NCI-H1092 treated with DMSO at 0.1 percent for 48 hours (cell line): Measurements from ENCODE around the gene HLA-DQB1.
"Not testable (repeated sequence)": the region's sequence is repeated elsewhere in the genome, so short reads cannot be mapped to it uniquely, and the experiment has no call there.

ENCODE experiments used
- DNase-seq: peaks from one replicate; lab custom pipeline; 2025; lab: John Stamatoyannopoulos, UW

HLA-DQB1 gene

DNA sequence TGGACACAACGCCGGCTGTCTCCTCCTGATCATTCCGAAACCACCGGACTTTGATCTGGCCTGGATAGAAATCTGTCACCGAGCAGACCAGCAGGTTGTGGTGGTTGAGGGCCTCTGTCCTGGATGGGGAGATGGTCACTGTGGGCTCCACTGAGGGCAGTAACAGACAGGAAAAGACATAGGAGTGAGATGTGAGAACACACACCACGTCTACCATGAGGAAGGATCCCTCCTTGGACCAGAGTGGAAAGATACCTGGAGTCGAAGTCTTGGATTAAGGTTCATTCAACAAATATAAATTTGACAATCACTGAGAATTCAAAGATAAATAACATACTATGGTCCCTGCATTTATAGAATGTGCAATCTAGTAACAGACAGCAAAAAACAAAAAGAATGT, 4.4 kb downstream of the HLA-DQB1 start:
- DNase-seq: no peak

DNA sequence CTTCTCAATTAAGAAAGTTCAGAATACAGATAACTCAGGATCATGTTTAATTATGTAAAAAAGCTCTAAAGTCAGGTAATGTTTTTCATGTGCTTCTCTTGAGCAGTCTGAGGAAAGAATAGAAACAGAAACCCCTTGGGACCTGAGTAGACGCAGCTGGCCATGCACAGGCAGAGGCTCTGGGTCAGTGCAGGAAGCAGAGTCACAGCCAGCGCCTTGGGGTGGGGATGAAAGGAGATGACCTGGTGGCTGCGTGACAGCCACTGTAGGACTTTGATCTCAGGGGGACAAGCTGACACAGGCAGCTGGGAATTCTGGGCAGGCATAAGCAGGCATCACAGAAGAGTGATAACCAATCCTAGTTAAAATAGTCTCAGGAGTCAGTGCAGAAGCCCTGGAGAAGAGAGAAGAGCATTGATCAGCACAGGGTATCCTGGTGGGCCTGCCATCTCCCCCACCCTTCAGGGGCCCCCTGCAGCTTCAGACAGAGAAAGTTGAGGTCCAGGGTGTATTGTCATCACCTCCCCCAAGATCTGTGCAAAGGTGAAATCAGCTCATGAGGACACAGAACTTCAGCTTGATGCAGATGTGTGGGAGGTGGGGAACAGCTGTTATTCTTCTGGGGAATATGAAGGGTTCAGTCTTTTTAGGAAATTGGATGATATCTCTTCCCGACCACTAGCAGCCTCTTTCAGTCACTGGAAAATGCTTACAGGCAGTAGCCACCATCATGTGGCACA, 6.4 kb downstream of the HLA-DQB1 start:
- DNase-seq: no peak

DNA sequence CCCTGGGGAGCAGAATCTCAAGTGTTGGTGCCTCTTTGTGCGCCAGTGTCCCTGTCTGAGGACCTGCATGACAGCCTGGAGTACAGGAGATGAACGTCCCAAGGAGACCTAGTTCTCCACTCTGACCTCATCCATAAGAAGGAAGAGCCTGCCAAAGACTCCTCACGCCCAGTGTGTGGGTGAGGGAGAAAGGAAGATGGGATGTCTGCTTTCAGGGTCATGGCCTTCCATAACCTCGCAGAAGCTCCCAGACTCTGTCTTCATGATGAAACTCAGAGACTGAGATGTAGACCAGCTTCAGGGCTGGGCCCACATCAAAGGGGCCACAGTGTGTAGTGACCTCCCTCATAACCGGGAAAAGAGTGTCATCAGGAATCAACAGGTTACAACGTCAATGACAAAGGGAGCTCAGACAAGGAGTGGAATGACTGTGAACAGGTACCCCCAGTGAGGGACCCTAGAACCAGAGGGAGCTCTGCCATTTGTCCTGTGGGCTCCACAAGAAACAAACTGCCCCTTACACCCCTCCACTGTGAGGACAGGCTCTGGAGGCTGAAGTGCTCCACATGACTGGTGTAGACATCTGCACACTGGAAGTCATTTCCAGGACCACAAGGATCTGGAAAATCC, 8.1 kb downstream of the HLA-DQB1 start:
- DNase-seq: no peak

DNA sequence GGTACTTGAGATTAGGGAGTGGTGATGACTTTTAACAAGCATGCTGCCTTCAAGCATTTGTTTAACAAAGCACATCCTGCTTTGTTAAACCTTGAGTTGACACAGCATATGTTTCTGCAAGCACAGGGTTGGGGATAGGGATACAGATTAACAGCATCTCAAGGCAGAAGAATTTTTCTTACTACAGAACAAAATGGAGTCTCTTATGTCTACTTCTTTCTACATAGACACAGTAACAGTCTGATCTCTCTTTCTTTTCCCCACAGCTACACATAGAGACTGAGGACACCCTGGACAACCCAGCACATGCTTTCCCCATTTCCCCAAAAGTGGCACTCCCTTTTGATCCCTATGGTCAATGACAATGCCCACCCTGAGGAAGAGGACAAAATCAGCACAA, 8.6 kb downstream of the HLA-DQB1 start:
- not testable (repeated sequence) for DNase-seq

DNA sequence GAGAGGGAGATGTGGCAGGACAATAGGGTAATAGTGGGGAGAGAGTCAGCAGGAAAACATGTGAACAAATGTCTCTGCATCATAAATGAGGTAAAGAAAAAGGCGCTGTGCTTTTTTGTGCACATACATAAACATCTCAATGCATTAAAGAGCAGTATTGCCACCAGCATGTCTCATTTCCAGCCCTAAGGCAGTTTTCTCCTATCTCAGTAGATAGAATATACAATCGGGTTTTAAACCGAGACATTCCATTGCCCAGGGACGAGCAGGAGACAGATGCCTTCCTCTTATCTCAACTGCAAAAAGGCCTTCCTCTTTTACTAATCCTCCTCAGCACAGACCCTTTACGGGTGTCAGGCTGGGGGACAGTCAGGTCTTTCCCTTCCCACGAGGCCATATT, 9.1 kb downstream of the HLA-DQB1 start:
- not testable (repeated sequence) for DNase-seq

DNA sequence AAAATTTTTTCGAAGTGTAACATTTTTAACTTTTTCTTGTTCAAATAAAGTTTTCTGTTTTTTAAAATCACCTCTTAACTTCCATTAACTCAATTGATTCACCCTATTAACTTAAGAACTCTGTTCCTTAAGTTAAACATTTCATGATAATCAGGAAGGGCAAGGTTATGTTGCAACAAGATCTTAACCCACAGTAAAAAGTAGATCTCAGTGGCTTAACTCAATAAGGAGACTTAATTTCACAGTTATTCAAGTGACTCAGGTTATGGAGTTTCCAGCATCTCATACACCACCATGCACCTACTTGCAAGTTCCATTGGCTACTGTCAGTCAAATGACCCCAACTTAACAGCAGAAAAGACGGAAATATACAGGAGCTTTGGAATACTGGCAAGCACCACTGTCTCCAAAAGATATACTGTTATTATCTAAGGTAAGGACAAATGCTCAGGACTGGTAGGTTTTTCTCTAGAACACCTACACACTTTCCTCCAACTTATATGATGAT, 11.2 kb downstream of the HLA-DQB1 start:
- no peak for DNase-seq

DNA sequence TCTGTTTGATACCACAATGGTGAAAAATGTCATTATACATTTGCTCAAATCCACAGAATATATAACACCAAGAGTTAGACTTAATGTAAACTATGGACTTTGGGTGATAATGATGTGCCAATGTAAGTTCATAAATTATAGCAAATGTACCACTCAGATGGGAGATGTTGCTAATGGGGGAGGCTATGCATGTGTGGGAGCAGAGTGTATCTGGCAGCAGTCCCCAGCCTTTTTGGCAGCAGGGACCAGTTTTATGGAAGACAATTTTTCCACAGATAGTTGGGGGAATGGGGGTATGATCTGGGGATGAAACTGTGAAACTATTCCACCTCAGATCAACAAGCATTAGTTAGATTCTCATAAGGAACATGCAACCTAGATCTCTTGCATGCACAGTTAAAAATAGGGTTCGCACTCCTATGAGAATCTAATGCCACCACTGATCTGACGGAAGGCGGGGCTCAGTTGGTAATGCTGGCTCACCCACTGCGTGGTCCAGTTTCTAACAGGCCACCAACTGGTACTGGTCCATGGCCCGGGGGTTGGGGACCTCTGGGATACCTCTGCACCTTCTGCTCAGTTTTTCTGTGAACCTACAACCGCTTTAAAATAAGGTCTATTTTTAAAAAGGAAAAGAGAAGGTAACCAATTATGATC, 21.3 kb downstream of the HLA-DQB1 start:
- DNase-seq: no peak

DNA sequence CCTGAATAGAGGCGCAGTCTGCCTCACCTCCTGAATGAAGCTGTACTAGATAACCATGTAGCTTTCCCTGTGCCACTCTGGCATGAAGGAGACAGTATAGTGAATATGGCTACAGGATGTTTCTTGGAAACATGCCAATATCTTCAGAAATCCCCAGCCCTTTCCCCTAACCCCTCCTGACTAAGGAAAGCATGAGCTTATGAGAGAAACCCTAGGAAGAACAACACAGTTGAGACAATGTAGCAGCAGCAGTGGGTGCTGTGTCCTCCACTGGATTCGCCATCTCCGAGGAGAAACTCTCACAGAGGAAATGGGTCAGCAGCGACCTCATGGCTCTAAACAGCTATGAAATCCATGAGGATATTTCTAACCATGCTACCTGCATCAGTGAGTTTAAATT, 22.6 kb downstream of the HLA-DQB1 start:
- DNase-seq: no peak

DNA sequence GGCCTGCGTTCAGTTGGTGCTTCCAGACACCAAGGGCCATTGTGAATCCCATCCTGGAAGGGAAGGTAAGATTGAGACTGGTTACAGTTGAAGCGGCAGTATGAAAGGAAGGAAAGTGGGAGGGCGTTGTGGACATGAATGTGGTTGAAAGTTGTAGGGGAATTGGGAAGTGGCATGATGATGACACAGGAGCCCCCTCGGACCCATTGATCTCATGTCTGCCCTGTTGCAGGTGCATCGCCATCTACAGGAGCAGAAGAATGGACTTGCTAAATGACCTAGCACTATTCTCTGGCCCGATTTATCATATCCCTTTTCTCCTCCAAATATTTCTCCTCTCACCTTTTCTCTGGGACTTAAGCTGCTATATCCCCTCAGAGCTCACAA, 23.7 kb downstream of the HLA-DQB1 start:
- no peak for DNase-seq

DNA sequence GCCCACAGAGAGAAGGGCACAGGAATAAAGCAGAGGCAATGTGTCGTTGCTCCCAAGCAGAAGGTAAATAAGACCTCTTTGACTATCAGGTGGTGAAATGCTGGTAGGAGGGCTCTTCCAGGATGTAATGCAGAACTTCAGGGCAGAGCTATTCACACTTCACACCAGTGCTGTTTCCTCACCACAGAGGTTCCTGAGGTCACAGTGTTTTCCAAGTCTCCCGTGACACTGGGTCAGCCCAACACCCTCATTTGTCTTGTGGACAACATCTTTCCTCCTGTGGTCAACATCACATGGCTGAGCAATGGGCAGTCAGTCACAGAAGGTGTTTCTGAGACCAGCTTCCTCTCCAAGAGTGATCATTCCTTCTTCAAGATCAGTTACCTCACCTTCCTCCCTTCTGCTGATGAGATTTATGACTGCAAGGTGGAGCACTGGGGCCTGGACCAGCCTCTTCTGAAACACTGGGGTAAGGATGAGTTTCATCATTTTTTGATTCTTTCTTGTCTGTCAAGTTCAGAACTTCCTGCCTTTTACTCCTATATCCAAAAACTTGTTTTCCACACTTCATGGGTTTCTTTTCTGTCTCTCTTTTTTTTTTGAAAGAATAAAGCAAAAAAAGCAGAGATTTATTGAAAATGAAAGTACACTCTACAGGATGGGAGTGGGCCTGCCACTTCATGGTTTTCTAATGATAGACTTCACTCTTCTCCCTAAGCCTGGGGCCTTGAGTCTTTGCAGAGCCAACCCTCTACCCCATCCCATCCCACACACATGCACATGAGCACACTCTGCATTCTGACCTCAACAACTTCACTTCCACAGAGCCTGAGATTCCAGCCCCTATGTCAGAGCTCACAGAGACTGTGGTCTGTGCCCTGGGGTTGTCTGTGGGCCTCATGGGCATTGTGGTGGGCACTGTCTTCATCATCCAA, 24.4 kb downstream of the HLA-DQB1 start:
- not testable (repeated sequence) for DNase-seq

DNA sequence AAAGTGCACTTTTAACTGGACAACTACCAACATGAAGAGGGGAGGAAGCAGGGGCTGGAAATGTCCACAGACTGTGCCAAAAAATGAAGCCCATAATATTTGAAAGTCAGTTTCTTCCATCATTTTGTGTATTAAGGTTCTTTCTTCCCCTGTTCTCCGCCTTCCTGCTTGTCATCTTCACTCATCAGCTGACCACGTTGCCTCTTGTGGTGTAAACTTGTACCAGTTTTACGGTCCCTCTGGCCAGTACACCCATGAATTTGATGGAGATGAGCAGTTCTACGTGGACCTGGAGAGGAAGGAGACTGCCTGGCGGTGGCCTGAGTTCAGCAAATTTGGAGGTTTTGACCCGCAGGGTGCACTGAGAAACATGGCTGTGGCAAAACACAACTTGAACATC, 25.3 kb downstream of the HLA-DQB1 start:
- DNase-seq: no peak

DNA sequence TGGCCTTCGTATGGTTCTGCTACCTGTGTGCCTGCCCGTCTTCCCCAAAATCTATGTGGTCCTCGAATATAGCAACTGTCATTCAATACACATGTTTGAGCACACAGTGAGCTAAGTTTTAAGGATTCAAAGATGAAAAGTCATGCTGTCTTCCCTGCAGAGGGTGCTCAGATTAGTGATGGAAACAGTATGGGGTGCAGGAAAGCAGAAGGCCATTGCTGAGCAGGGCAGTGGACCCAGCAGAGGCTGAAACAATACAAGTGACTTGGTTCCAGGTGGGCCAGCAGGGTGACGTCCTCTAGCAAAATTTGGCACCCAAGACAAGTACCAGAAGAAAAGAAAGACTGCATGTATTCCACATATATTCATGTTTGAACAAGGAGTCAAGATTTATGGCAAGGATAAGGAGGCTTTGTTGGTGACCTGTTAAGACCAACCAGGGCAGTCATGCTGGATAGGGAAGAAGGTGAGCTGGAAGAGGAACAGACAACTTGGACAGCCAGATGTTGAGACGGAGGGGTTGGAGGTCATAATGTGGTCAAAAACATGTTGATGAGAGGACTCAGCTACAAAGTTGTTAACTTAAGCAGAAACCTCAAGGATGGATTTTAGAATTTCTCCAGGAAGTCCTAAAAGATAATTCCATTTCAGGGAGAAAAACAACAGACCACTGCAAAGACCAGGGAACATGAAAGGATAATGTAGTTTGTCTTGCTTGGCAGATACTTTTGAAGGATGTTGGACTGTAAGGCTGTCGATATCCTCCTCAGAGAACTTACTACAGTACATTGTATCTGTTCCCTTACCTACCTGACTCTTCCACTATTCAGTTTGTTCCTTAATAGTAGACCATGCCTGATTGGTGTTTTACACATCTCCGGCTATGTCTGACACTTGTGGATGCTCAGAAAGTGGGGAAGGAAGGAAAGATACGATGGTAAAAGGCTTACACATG, 26.7 kb downstream of the HLA-DQB1 start:
- no peak for DNase-seq

DNA sequence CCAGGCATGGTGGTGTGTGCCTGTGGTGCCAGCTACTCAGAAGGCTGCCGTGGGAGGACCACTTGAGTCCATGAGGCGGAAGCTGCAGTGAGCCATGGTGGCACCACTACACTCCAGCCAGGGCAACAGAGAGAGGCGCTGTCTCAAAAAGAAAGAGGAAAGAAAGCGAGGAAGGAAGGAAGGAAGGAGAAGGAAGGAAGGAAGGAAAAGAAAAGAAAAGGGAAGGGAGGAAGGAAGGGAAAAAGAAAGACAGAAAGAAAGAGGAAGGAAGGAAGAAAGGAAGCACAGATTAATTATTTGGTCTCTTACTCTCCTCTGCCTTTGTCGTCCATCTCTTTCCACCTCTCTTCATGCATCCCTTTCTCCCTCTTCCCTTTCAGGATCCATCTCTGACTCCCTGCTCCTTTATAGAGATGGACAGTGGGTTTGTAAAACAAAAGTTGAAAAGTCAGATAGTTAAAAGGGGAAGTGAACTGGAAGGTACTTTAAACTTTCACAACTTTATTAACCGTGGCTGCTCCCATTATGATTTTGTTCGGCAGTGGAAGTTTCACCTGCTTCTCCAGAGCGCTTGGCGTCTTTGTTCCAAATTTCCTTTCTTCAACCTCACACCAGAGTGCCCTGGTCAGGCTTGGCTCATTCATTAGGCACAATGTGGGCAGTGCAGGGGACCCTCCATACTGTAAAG, 27.8 kb downstream of the HLA-DQB1 start:
- DNase-seq: no peak

DNA sequence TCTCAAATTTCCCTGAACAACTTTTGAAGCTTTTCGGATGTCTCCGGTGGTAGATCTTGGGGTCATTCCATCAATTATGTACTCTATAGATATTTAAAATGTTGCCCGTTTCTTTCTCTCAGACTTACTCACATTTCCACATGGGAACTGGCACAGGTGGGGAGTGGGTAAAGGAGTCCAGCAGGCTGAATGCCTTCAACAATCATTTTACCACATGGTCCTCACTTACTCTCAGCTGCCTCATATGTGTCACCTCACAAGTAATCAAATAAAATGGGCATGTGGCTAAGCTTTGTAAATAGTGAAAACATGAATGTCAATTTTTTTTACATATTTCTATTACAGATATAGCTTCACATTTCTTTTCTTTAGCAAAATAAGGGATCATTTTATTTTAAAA, 28.6 kb downstream of the HLA-DQB1 start:
- DNase-seq: no peak

DNA sequence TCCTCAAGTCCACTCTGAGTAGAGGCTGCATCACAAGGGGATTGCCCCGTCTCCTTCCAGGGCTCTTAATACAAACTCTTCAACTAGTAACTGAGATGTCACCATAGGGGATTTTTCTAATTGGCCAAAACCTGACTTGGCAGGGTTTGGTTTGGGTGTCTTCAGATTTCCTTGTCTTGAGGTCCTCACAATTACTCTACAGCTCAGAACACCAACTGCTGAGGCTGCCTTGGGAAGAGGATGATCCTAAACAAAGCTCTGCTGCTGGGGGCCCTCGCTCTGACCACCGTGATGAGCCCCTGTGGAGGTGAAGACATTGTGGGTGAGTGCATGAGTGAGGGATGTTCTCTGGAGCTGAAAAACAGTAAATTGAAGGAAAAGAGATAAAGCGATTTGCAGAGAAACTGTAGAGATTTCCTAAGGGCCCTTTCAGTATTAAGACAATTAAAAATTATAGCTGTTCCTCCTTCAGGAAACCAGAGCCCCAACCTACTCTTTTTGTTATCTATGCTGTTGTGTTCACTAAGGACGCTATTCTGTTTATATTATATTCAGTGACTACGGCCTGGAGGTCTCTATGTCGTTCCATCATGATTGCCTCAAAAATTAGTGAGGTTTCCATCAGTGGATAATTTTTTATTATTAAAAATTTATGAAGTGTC, 29.1 kb downstream of the HLA-DQB1 start, which contains the start of gene HLA-DQA1:
Gene HLA-DQA1, plus strand, starts transcription at position 188 of the 662 bp plus-strand sequence. Its CDS starts 53 bp downstream, at position 241.
- no peak for DNase-seq

DNA sequence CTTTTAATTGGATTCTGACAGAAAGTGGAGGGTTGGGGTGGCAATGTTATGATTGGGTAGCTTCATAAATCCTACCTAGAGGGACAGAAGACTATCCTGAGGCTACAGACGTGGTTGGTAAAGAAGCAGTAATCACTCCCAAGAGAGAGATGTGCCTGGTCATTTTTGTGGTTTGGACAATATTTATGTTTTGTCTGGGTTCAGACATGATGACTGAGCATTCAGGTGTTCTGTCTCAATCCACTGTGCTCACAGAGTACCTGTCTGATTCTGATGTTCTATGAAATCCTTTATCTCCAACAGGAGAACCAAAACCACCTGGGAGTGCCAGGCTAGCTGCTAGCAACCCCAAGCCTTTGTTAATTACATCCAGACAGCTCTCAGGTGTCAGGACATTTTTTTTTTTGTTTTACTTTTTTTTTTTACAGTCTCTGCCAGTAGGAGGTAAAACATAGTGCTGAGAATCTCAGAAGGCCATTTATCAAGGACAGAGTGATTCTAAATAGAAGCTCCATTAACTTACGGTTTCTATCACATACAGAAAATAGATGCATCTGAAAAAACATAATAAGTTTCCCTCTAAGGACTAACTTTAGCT, 30.8 kb downstream of the HLA-DQB1 start:
- DNase-seq: no peak

DNA sequence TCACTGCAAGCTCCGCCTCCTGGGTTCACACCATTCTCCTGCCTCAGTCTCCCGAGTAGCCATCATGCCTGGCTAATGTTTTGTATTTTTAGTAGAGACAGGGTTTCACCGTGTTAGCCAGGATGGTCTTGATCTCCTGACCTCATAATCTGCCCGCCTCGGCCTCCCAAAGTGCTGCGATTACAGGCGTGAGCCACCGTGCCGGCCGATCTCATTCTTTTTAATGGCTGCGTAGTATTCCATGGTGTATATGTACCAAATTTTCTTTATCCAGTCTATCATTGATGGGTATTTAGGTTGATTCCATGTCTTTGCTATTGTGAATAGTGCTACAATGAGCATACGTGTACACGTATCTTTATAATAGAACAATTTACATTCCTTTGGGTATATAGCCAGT, 36.7 kb downstream of the HLA-DQB1 start:
- not testable (repeated sequence) for DNase-seq

DNA sequence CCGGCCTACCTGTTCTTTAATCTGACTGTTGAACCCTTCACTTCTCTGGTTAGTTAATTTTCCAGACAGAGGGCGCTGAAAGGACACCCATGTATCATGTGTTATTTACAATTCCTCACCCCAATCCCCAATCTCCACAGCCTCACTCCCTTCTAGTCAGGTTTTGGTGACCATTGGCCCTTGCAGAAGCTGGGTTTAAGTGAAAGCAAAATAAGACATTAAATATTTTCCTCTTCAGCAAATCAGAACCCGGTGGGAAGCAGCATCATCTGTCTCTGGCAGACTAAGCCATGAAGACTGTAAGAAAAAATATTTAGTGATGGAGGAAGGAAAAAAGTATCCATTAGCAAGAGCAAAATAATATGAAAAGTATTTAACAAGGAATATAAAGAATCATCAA, 38.6 kb downstream of the HLA-DQB1 start:
- no peak for DNase-seq

DNA sequence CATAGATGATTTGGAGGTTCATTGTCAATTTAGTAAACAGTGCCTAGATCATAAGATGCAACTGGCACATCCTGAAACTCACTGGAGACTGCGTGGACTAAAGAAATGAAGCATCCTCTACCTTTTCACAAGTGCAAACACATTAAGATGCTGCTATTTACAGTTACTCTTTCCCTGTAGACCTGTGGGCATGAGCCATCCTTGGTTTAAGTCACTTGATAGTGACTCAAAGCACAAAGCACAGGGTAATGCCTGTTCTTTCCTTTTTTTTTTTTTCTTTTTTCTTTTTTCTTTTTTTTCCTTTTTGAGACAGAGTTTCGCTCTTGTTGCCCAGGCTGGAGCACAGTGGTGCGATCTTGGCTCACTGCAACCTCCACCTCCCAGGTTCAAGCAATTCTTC, 39.2 kb downstream of the HLA-DQB1 start:
- DNase-seq: no peak
